GM10266 (cell line): ENCODE data around the gene ZNF750.

Experiments used
- DNase-seq: peaks from one replicate; pipeline ENCODE4 v3.0.0; 2012; ENCODE audit errors: extremely low spot score
- TF ChIP-seq, protein P1 (sequence below): IDR thresholded peaks from 2 replicates; pipeline ENCODE4 v1.5.1; 2012; ENCODE audit warnings: mild to moderate bottlenecking, low read depth; ENCODE audit not compliant: control insufficient read depth, insufficient read depth; ENCODE audit errors: missing control alignments

The ZNF750 gene

DNA sequence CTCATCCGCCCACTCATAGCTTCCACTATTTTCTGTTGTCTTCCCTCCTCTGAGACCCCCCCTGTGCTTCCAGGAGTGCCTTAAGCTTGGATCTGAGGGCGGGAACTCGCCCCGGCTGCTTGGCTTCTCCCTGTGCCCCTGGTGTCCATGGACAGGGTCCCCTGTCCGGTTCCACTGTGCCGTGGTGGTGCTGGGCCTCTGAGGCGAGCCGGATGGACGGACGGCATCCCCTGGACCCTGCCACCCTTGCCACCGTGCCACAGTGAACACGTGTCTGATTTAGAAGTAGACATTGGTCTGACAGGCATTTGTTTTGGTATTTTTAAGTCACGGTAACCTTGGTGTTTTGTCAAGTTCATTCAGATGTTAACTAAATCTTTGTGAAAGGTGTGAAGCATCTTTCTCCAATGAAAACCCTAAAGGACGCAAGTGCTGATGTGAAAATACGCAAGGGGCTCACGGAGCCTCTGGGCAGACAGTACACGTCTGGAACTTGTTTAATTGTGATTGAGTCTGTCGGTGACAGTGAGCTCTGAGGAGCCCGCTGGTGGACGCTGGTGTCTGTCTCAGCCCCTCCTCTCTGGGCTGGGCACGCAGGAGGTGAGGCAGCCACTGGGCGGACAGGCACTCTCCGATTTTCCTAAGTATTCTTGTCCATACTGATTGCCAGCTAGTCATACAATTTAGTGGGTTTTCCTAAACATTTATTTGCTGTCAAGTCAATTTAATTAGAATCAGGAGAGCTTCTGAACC, 26.3 kb downstream of the ZNF750 start:
- DNase-seq: no peak
- TF ChIP-seq, protein P1, sequence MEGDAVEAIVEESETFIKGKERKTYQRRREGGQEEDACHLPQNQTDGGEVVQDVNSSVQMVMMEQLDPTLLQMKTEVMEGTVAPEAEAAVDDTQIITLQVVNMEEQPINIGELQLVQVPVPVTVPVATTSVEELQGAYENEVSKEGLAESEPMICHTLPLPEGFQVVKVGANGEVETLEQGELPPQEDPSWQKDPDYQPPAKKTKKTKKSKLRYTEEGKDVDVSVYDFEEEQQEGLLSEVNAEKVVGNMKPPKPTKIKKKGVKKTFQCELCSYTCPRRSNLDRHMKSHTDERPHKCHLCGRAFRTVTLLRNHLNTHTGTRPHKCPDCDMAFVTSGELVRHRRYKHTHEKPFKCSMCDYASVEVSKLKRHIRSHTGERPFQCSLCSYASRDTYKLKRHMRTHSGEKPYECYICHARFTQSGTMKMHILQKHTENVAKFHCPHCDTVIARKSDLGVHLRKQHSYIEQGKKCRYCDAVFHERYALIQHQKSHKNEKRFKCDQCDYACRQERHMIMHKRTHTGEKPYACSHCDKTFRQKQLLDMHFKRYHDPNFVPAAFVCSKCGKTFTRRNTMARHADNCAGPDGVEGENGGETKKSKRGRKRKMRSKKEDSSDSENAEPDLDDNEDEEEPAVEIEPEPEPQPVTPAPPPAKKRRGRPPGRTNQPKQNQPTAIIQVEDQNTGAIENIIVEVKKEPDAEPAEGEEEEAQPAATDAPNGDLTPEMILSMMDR: no peak

DNA sequence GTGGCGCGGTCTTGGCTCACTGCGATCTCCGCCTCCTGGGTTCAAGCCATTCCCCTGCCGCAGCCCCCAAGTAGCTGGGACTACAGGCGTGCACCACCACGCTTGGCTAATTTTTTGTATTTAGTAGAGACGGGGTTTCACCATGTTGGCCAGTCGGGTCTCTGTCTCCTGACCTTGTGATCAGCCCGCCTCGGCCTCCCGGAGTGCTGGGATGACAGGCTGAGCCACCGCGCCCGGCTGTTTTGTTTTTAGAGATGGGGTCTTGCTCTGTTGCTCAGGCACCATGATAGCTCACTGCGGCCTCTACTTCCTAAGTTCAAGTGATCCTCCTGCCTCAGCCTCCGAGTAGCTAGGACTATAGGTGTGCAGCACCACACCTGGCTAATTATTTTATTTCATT, 27.2 kb downstream of the ZNF750 start:
- TF ChIP-seq, protein P1: no peak
- no peak for DNase-seq

DNA sequence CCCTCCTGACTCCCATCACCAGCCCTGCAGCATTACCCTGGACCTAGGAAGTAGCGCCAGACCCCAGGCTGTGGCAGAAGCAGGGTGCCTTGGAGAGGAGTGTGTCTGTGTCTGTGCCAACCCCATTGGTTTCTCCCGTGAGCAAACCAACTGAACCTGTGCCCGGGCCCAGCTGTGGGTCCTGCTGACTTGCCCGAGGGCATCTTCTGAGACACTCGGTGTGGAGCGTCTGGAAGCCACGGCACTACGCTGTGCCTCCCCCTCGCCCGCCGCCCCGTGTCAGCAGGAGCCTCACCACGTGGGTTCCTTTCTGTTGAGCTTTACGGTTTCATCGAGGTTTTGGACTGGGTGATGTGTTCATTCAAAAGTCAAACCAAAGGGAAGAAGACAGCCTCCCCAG, 27.8 kb downstream of the ZNF750 start:
- DNase-seq: no peak
- TF ChIP-seq, protein P1: no peak

DNA sequence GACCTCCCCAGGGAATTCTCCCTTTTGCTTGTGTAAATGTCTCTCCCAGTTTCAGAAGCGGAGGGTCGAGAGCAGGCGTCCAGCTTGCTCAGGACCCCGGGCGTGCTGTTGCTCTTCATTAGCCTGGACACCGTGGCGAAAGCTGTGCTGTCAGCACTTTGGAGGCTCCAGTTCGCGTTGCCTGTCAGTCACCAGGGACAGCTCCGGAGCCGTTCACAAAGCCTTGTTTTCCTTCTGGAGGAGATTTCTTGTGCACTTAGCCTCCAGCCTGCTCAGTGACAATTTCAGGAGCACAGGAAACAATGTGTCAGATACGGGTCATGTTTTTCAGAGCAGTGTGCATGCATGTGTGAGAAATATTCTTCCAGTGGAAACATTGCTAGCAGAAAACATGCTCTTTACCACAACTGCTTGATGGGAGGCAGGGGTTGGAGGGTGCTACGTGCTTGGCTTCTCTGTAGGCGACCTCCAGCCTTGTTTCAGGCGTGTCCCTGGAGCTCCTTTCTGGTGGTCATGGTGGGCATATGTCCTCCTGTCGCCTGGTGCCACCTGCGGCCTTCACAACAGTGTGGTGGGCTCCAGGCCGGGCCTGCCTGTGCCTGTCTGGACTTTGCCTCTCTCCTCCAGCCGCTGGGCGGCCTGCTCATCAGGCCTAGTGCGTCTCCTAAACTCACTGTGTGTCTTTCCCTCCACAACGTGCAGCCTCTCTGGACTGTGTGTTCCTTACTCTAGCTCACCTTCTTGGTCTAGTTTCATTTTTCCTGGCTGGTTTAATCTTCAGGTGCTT, 29.0 kb downstream of the ZNF750 start:
- TF ChIP-seq, protein P1: no peak
- DNase-seq: no peak

DNA sequence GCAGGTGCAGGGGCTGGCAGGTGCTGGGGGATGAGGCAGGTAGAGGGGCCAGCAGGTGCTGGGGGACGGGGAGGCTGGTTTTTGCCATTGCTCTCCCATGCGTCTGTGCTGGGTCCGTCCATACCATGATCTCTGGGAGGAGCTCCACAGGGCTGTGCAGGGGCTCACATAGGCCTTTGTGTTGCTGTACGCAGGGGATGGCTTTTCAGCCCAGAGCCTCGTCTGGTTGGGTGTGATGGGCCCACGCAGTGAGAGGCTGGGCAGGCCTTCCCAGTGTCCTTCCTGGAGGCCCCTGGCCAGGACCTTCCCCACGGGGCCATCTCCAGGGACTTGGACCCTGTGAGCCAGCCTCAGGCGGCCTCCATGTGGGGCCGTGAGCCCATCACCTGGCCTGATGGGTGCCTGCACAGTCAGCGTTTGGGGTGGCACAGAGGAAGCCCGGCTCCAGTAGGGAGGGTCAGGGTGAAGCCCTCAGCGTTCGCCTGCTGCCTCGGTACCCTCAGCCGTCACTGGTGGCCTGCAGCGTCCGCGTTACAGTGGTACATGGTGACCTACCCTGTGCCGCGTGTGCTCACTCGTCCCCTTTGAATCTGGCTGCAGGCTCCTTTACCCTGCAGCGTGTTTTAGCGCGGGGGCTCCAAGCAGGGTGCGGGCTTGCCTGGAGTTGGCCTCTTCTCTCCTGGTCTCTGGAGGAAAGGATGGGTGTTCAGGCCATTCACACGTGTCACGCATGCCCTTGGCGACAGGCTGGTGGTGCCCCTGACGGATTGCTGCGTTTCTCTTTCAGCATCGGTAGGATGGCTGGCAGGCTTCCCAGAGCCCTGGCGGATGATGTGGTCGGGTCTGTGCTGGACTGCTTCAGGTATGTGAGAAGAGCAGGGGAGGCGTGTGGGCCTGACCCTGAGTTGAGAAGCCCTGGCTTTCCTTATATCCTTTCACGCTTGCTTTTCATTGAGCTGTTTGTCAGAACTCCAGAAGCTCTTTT, 30.6 kb downstream of the ZNF750 start:
- TF ChIP-seq, protein P1: no peak
- no peak for DNase-seq

DNA sequence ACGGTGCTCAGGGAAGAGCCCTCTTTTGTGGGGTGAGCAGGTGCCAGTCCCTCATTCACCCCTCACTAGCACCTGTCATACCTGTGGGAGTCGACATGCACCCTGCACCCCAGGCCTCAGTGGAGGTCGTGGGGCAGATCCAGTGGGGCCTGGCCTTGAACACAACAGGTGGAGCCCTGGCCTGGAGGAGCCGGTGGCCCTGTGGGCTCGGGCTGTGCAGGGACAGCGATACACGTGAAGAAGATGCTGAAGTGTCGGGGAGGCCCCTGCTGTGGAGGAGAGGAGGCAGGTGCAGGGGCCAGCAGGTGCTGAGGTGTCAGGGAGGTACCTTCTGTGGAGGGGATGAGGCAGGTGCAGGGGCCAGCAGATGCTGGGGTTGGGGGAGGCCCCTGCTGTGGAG, 31.8 kb downstream of the ZNF750 start:
- DNase-seq: no peak
- TF ChIP-seq, protein P1: no peak
